GM19043 (cell line): ENCODE data around the gene KIAA1586.
A peak's percentile ranks its signal among the peaks of the same experiment; 100 is the strongest.
"Not testable (repeated sequence)": the region's sequence is repeated elsewhere in the genome, so short reads cannot be mapped to it uniquely, and the experiment has no call there.

Experiments
- ATAC-seq: cut with Tn5 transposase; IDR thresholded peaks from one replicate; pipeline ENCODE4 v1.9.1; 2021; ENCODE audit warnings: low read depth; ENCODE audit not compliant: unreplicated experiment

Gene KIAA1586, protein sequence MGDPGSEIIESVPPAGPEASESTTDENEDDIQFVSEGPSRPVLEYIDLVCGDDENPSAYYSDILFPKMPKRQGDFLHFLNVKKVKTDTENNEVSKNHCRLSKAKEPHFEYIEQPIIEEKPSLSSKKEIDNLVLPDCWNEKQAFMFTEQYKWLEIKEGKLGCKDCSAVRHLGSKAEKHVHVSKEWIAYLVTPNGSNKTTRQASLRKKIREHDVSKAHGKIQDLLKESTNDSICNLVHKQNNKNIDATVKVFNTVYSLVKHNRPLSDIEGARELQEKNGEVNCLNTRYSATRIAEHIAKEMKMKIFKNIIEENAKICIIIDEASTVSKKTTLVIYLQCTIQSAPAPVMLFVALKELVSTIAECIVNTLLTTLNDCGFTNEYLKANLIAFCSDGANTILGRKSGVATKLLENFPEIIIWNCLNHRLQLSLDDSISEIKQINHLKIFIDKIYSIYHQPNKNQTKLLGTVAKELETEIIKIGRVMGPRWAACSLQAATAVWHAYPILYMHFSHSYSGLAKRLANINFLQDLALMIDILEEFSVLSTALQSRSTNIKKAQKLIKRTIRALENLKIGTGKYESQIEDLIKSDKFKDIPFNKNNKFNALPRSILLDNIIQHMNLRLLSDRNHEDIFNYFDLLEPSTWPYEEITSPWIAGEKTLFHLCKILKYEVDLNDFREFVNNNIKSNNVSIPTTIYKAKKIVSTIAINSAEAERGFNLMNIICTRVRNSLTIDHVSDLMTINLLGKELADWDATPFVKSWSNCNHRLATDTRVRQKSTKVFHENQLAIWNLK

GRCh38 chr6:57046332-57047256 lies at the start of gene KIAA1586:
KIAA1586 (plus strand) TSS chr6:57046693; CDS start chr6:57046756, 63 bp downstream.
- ATAC-seq = peak; percentile 97

DNA sequence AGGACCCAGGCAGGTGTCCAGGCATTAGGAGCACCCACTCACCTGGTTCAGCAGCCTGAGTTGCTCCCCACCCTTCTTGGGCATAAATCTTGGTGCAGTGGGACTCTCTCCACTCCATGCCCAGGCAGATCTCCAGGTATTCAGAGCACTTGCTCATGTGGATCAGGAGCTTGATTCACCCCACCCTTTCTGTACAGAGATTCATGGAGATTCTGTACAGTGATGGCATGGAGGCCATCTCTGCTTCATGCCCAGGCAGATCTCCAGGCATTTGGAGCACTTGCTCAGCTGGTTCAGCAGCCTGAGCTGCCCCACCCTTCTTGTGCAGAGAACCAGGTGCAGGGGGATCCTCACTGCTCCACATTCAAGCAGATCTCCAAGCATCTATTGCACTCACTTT lies 47.4 kb upstream of the KIAA1586 start:
- ATAC-seq = no peak

GRCh38 chr6:56999748-57000147 lies 46.7 kb upstream of the KIAA1586 start:
- not testable (repeated sequence) for ATAC-seq

GRCh38 chr6:57002197-57002596 lies 44.3 kb upstream of the KIAA1586 start:
- ATAC-seq = no peak

GRCh38 chr6:57004292-57004691 lies 42.2 kb upstream of the KIAA1586 start:
- no peak for ATAC-seq

DNA sequence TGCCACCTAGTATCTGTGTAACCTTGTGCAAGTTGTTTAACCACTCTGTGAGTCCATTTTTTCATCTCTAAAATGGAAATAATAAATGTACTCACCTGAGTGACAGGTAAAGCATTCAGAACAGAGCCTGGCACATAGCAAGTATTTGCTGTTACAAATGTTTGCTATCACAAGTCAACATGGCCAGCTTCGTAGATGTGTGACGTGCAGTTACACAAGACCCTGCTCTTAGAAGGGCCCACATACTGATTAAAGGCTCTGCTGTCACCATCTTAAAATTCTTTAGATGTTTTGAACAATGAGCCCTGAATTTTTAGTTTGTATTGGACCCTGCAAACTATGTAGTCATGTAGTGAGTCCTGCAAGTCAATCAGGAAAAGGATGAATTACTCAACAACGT lies 40.4 kb upstream of the KIAA1586 start:
- ATAC-seq = no peak

DNA sequence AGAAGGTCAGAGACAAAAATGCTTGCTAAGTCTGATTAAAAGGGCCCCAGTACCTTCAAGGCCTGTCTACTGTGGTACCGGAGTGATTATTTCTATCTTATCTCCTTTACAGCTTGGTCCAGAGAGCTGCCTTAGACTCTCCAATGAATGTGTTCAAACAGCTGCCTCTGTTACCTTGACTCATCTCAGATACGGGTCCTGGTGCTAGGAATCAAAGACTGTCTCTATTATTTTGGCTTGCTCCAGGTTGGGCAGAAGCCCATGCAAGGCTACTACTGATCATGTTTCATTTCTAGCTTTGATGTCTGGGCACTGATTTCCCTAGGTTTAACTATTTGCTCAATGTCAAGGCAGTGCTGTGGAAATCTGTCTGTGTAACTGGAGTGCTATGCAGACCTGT lies 38.4 kb upstream of the KIAA1586 start:
- ATAC-seq = not testable (repeated sequence)

DNA sequence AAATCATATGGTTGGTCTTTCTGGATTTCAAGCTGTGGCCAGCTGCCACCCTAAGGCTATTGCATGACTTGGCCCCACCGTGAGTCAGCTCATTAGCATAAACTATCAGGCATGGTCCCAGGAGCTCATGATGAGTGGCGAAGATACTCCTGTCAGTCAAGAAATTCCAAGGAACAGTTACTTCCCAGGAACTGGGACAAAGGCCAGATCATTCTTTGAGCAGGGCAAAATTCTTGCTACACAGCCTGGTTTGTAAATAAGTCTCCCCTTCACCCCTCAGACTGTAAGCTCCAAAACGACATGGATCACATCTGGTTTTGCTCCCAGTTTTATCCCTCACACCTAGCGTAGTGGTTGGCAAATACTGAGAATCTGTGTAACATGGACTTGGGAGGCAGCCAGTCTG lies 33.0 kb upstream of the KIAA1586 start:
- no peak for ATAC-seq

- no peak for ATAC-seq
Observed at GRCh38 chr6:57017069-57017468, 29.4 kb upstream of the KIAA1586 start.

DNA sequence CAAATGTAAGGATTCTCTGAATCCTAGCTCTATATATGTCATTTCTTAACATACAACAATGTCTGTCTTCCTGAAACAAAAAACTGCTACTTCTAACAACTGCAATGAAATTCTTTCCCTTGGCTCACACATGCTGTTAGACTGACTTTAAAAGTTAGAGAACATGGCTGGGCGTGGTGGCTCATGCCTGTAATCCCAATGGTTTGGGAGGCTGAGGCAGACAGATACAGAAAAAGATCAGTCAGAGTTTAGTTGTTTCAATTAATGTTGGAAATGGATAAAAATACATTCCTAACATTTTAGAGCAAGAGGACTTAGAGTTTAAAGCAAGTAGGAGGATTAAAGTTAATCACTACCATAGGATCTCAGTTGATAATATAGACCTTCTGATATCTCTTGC lies 28.7 kb upstream of the KIAA1586 start:
- no peak for ATAC-seq

DNA sequence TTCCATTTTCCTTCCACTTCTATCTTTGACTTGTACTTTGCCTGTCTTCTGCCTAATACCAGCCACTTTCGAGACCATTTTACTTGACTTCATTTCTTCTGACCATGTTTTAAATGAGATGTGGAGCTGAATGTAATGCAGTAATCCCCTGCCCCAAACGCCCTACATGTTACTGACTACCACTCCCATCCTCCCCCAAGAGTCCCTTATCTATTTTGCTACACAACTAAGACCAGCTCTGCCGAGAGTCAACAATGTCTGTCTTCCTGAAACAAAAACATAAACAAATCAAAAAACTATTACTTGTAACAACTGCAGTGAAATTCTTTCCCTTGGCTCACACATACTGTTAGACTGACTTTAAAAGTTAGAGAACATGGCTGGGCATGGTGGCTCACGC lies 27.1 kb upstream of the KIAA1586 start:
- no peak for ATAC-seq

GRCh38 chr6:57021086-57021720 lies 25.3 kb upstream of the KIAA1586 start:
- ATAC-seq = peak; percentile 86

- no peak for ATAC-seq
Observed at GRCh38 chr6:57024321-57024720, 22.2 kb upstream of the KIAA1586 start.

DNA sequence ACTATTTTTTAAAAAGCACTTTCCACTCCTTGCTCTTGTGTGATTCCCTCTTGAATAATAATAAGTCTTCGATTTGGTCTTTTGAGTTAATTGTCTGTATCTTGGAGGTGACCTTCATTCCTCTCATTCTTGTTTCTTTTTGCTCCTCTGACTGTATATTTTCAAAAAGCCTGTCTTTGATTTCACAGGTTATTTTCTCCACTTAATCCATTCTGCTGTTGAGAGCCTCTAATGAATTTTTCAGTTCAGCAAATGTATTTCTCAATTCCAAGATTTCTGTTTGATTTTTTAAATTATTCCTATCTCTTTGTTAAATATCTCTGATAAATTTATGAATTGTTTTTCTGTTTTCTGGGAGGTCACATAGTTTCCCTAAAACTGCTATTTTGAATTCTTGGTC lies 21.7 kb upstream of the KIAA1586 start:
- ATAC-seq = no peak

GRCh38 chr6:57026001-57026400 lies 20.5 kb upstream of the KIAA1586 start:
- ATAC-seq = no peak

DNA sequence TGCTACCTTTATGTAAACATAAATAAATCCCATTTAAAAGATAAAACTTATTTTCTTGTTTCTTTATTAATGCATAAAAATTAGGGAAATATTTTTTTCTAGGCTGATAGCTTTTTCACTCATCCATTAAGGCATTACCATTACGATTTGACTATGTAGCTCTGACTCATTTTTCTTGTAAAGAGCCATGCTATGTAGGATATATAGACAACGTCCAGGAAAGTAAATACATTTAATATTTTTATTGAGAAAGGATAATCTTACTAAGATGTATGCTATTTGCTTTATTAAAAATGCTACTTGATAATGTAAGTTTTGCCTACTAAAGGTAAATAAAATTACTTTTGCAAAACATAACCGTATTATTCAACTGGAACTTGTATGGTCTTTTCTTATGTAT lies 19.2 kb upstream of the KIAA1586 start:
- ATAC-seq = no peak

GRCh38 chr6:57029213-57029612 lies 17.3 kb upstream of the KIAA1586 start:
- ATAC-seq = no peak

DNA sequence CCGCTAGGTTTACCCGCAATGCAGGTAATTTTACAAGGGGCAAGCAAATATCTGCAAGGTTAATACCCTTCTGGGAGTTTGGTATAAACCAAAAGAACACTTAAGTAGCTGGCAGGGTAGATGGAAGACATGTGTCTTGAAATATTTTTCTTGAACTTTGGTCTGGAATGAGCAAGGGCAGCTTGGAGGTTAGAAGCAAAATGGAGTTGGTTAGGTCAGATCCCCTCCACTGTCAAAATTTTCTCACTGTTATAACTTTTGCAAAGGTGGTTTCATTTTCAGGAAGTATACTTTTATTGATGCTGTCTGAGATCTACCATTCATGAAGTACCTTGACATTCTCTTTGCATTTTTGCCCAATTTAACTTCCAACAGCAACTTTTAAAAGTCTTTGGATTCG lies 13.3 kb upstream of the KIAA1586 start:
- ATAC-seq = no peak

DNA sequence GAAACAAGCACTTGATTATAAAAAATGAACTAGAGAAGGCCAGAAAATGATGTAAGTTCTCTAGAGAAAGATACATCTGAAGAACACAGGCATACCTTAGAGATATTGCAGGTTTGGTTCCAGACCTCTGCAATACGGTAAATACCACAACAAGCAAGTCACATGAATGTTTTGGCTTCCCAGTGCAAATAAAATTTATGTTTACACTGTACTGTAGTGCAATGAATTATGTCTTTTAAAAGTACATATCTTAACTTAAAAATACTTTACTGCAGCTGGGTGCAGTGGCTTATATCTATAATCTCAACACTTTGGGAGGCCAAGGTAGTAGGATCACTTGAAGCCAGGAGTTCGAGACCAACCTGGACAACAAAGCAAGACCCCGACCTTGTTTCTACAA lies 10.9 kb upstream of the KIAA1586 start:
- no peak for ATAC-seq

DNA sequence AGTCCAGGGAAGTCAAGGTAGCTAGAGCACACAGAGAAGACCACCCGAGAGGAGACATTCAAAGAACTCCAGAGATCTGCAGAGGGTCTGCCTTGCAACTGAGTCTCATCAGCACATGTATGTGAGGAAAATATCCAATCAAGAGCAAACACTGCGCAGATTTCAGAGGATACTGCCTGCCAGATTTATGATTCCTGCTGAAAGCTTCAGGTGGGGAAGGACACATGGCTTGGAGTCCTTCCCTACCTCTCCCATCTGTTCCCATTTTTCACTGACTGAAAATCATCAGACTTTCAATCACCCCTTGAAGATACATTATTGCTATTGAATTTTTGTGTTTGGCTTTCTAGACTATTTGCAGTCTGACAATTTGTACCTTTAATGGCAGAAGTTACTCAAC lies 7.6 kb upstream of the KIAA1586 start:
- ATAC-seq = no peak
